HG02642 (cell line): ENCODE results near the gene C3orf70.

ENCODE experiments used
- ATAC-seq: cut with Tn5 transposase; IDR thresholded peaks from one replicate; pipeline ENCODE4 v1.9.1; 2021; ENCODE audit warnings: mild to moderate bottlenecking; ENCODE audit not compliant: unreplicated experiment, poor library complexity

C3orf70 gene

DNA sequence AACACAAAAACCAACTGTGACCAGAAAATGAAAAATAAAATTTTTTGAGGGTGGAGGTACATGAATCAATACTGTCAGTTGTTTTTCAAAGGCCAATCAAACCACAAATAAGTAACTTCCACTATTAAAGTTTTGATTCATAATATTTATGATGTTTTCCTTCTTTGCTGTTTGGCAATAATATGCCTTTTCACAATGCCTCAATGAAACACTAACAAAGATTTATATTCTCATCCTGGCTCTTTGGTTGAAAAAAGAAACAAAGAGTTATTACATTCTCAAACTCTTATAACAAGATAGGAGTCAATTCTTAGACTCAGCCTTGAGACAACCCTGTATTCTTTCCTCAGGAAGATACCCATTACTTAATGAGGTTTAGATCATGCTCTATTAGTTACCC is 63.1 kb downstream of the C3orf70 start:
- ATAC-seq, result no peak

DNA sequence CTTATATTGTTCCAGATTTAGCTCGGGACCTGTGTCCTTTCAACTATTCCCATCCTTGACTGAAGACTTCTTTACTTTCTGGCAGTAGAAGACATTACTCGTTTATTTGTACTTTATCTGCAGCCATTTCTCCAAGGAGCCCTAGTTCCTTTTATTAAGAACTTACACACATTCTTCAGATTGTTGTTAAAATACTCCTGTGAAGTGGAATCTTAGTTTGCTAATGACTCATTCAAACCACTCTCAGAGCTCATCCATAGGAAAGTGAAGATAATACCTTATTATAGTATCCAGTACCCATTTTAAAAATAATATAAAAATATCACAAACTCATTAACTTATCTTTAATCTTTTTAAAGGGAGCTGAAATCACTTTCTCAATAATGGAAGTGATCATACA is 63.5 kb downstream of the C3orf70 start:
- ATAC-seq, result no peak

DNA sequence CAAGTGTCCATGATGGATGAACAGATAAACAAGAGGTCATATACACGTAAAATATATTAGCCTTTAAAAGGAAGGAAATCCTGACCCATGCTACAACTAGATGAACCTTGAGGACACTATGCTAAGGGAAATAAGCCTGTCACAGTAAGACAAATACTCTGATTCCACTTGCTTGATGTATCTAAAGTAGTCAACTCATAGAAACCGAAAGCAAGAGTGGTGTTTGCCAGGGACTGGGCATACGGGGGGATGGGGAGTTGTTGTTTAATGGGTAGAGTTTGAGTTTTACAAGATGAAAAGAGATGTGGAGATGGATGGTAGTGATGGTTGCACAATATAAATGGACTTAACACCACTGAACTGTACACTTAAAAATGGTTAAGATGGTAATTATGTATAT is 65.4 kb downstream of the C3orf70 start:
- no peak for ATAC-seq

DNA sequence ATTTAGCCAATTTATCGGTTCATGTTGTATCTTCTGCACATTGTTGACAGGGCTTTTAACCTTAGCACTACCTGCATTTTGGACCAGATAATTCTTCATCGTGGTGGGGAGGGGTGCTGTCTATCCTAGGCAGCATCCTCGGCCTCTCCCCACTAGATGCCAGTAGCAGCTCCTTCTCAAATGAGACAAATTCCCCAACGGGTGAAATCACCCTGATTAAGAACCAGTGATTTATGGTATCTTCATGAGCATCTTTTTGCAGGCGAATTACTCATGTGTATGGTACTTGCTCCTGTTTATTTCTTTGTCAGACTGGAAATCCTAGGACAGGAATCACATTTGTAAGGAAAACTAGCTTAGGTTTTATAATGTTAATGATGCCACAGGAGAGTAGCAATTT is 68.0 kb downstream of the C3orf70 start:
- ATAC-seq, result no peak

DNA sequence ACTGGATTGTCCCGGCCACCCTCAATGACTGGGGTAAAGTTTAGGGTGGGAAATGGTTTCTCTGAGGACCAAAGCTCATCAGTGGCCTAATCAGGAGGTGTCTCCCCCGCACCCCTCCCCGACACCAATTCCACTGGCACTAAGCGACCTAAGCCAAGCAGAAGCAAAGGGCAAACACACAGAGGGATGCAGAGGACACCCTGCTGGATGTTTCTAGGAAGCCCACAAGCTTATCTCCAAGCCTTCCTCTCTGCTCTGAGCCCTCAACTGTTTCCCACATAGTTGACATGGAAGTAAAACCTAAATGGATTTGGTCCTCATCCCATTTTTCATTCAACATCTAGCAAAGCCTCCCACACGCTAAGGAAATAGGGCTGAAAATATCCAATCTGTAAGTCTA is 68.5 kb downstream of the C3orf70 start:
- ATAC-seq, result no peak

DNA sequence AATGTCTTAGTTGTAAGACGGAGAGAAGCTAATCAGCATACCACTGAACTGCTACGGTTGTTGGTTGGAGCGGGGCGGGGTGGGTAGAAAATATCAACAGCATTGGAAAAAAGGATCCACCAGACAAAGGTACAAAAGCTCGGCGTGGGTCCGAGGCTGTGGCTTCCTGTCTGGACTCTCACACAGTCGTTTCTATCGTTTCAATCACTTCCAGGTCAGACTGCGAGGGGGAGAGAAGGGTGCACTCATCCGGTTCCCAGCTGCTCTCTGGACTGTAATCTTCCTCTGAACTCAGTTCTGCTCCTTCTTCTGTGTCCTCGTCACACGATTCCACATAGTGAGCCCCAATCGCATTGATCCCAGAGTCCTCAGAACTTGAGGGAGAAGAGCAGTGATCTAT is 70.0 kb downstream of the C3orf70 start:
- no peak for ATAC-seq

DNA sequence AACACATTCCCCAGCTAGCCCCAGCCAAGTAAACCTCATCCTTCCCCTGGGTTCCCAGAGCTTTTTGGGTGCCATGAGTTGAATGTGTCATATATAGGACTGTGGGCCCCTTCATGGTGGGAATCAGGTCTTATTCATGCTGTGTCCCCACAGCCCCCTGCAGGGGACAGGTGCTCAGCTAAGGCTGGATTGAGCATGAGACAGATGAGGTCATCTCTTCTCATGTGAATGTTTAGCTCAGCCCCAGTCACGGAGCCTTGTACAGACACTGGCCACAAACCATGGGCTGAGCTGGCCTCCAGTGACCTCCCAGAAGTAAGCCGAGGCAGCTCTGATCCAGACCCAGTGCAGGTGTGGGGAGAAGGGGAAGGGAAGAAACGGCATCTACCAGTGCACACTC is 70.7 kb downstream of the C3orf70 start:
- ATAC-seq, result no peak

DNA sequence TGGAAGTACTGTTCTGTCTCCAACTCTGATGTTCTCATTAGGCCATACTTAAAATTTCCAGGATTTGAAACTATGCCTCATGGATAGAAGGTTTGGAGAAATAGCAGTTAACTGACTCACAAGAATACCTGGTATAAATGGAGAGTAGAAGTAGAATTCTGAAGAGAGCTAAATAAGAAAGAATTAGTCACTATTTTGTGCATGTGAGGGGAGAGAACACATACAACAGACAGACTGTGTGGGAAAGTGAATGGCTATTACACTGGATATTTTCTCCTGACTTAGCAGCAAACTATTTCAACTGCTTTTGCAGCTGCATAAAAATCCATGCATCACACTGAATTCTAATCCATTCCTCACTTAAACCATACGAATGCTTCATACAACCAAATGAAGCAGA is 71.3 kb downstream of the C3orf70 start:
- ATAC-seq, result no peak

DNA sequence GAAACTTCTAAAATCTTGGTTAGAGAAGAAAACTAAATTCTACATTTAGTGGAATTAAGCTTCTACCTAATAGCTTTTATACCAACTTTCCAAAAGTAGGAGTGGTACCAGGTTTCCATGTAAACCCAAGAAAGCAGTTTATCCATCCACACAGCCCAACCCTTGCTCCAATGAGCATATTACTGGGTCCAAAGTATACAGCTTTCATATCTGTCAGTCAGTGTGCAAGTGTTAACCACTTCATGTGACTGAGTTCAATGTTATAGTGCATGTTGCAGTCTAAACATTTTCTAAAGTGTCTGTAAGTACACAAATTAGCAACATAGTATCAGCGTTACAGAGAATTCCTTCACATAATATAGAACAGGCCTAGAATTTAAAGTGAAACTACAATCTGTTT is 73.2 kb downstream of the C3orf70 start:
- ATAC-seq, result no peak

DNA sequence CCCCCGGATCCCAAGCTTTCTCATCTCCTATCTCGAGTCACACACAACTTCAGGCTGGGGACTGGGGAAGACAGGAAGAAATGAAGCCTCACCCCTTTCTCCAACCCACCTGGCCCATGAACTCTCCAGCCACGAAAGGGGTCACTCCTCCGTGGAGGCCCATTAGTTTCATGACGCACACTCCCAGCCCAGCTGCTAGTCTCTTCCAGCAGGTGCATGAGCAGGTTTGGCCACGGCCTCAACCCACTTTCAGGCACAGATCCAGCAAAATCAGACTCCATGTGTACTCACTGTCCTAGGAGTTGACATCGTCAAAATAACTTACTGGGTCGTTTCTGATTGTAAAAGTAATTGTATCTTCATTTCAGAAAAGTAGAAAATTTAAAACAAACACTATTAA is 76.6 kb downstream of the C3orf70 start:
- no peak for ATAC-seq

DNA sequence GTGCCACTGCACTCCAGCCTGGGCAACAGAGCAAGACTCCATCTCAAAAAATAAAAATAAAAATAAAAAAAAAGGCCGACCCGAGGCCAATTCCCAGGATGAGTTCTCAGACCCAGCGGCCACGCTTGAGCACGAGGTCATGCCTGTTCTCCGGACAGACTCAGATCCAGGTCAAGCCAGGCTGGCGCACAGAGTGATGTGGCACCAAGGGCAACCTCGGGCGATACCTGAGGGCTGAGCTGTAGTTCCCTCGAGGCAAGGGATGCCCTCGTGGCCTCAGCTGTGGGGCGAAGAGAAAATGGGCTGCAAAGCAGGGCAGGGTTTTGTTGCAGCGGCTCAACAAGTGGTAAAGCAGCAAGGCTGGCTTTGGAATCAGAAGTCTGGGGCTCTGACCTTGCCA is 77.3 kb downstream of the C3orf70 start:
- ATAC-seq, result no peak

DNA sequence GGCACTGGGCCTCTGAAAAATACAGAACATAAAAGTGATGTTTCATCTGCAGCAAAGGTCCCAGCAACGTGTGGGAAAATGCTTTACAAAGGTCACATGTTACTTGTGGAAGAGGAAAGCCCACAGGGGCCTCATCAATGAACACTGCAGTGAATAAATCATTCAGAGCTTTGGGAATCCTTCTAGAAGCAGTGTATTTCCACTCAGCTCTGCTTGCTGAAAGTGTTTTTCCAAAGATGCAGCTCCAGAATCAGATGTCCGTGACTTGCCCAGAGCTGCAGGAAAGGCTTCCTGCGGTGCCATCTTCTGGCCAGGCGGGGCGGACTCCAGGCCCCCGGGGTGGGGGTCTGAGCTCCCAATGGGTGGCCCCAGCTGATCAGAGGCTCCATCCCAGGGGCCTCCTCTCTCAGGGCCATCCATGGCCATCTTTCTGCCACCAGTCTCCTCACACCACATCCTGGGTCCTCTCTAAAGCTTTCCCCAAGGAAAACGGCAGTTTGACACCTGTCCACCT is 81.5 kb downstream of the C3orf70 start:
- ATAC-seq, result no peak

DNA sequence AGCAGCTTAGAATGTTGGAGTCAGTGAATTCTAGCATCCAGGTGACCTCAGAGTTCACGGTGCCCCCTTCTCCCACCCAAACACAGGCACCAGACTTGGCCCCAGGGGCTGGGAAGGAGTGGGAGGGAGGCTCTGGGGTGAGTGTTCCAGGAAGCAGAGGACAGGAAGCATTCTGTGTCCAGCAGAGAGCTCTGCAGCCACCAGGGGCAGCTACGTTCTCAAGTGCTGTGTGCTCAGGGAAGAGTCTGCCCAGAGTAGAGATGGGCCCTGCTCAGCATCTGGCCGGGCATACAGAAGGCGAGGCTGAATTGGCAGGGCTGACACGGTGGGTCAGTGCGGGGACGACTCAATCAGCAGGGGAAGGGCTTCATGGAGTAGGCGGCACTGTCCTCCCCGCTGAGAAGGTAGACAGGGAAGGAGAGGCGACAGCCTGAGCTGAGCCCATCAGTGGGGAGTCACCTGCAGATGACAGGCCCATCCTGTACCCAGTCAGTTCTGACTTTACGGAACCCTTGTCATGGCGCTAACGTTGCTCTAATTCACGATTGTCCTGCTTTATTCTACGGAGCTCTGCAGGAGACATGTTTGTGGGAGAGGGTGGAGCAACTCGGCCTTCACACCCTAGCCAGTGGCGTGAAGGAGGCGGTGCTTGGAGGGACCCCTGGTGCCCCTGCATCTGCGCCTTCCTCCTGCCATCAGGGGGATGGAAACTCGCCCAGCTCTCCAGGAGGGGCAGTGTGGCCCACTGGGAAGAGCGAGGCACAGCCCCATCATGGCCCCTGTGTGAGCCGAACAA is 82.2 kb downstream of the C3orf70 start:
- ATAC-seq, result no peak

DNA sequence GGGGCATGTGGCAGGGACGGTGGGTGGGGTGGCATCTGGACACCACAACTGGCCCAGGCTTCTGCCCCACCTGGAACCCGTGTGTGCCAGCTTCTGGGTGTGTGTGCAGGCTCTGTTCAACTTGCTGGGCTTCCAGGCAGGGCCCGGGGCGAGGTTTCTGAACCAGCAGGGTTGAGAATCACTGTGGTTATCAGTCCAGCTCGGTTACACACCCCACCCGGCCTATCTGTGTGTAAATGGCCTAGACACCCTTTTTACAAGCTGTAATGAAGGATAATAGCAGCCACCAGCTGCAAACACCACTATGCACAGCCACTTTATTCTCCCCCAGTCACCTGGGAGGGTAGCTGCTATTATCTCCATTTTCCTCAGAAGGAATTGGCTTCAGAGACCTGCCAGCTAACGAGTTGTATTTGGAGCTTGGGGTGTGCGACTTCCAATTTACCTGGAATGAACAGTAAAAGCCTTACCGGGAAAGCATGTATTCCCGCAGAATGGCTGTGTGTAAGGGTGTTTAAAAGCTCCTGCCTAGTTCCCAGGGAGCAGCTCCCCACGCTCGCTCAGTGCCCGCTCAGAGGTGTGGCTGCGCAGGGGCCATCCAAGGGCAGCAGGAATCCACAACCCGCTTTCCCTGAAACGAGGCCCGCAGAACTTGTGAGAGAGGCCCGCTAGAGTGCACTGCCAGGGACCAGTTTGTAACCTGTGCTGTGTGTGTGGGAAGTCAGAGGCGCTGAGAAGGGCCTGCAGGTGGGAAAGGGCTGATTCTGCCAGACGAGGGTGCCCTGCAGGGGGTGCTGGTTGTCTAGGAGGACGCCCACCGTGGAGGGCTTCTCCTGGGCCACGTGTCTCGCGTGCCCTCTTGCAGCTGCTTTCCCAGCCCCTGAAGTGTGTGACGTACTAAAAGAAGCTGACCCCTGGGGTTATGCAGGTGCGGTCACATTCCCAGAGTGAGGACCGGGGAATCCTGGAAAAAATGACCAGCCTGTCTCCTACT is 83.5 kb downstream of the C3orf70 start:
- no peak for ATAC-seq

DNA sequence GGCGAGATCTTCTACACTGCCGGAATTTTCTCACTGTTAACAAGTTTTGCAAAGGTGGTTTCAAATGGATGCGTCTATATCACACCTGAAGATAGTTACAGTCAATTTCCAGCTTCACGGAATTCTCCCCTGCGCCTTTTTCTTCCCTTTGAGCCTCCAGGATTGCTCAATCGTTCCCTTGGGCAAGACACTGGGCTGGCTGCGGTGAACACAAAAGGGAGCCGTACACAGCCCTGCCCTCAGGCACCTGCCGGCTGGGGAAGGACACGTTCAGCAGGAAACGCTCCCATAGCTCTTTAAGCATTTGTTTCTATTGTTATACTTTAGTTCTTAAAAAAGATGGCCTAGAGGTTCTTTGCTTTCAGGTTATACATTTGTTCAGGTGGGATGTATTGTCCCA is 85.7 kb downstream of the C3orf70 start:
- ATAC-seq, result no peak

DNA sequence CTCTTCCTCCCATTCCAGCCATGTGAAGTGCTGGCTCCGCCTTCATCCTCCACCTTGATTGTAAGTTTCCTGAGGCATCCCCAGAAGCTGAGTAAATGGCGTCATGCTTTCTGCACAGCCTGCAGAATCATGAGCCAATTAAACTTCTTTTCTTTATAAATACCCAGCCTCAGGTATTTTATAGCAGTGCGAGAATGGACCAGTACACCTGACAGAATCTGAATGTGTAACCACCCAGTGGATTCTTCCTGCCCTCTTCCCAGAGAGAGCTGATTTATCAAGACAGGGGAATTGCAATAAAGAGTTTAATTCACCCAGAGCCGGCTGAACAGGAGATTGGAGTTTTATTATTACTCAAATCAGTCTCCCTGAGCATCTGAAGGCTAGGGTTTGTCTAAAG is 86.6 kb downstream of the C3orf70 start:
- ATAC-seq, result no peak

DNA sequence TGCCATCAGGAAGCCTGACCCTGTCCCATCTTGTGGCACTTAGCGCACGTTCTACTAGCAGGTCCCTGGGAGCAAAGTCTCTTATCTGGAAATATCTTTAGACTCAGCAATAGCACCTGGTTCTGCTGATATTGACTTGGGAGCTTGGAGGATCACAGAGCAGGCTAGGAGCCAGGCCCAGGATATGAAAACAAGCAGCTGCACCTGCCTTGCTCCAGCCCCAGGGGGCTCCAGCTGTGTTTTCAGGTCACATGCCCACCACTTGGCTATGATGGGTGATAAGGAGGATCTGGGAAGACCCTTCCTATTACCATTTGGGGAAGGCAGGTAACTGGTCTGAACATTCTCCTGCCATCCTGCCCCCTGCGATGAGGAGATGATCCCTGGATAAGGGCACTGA is 87.8 kb downstream of the C3orf70 start:
- ATAC-seq, result no peak

DNA sequence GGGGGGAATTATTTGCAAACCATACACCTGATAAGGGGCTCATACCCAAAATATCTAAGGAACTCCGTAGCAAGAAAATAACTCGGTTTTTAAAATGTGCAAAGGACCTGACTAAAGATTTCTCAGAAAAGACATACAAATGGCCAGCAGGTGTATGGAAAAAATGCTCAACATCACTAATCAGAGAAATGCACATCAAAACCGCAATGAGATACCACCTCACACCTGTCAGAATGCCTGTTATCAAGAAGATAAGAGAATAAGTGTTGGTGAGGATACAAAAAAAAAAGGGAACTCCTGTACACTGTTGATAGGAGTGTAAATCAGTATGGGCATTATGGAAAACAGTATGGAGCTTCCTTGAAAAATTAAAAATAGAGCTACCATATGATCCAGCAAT is 89.4 kb downstream of the C3orf70 start:
- ATAC-seq, result no peak

DNA sequence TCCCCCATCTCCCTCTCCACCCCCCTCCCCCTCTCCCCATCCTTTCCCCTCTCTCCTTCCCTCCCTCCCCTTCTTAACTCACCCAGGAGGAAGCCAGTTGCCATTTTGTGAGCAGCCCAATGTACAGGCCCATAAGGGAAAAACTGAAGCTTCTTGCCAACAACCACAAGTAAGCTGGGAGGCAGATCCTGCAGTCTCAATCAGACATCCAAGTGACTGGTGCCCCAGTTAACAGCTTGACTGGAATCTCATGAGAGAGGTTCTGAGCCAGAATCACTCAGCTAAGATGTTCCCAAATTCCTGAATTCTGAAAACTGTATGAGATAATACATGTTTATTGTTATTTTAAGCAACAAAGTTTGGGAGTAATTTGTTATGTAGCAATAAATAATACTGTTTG is 90.7 kb downstream of the C3orf70 start:
- no peak for ATAC-seq

DNA sequence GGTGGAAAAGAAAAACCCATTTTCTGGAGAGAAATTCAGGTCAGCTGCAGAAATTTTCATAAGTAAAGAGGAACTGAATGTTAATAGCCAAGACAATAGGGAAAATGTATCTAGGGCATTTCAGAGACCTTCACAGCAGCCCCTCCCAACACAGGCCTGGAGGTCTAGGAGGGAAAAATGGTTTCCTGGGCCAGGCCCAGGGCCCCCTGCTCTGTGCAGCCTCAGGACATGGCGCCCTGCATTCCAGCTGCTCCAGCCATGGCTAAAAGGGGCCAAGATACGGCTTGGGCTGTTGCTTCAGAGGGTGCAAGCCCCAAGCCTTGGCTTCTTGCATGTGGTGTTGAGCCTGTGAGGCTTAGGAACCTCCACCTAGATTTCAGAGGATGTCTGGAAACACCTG is 92.2 kb downstream of the C3orf70 start:
- no peak for ATAC-seq

DNA sequence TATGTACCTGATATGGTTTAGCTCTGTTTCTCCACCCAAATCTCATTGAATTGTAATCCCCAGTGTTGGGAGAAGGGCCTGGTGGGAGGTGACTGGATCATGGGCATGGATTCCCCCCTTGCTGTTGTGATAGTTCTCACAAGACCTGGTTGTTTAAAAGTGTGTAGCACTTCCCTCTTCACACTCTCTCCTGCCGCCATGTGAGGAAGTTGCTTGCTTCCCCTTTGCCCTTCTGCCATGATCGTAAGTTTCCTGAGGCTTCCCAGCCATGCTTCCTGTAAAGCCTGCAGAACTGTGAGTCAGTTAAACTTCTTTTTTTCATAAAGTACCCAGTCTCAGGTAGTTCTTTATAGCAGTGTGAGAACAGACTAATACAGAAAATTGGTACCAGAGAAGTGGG is 93.1 kb downstream of the C3orf70 start:
- ATAC-seq, result no peak
